HEK293 (cell line): Measurements from ENCODE around the gene MRPS31.

Source experiments
- CTCF ChIA-PET: fragments of 350-600 bp; formaldehyde crosslinking; extraction: SDS; loops from one replicate; lab custom pipeline; 2021; ENCODE audit warnings: antibody characterized with exemption; lab: Yijun Ruan, JAX
- POLR2A ChIA-PET: fragments of 300-600 bp; formaldehyde crosslinking; extraction: SDS; loops from one replicate; lab custom pipeline; 2020; ENCODE audit warnings: antibody characterized with exemption, inconsistent platforms; lab: Yijun Ruan, JAX
- H3K27ac ChIP-seq: fragments of 200-500 bp; sonication (Bioruptor generic); 2 replicates; pipeline ENCODE4 v1.5.1; 2014; ENCODE audit warnings: low read depth, low read length, control low read depth, inconsistent platforms; ENCODE audit errors: extremely low read depth
- H3K36me3 ChIP-seq, 2 experiments: fragments of 200-500 bp in 1 of 2; sonication (Bioruptor generic) in 1 of 2; 1 replicate in 1 of 2; 2 replicates in 1 of 2; pipeline ENCODE4 v1.5.1; 2014 to 2017; ENCODE audit warnings: inconsistent platforms in 2 of 2, low read length in 2 of 2; ENCODE audit not compliant: control insufficient read depth in 2 of 2, insufficient read depth in 1 of 2
- H3K4me1 ChIP-seq: fragments of 200-500 bp; sonication (Bioruptor generic); 2 replicates; pipeline ENCODE4 v1.5.1; 2014; ENCODE audit warnings: mild to moderate bottlenecking, low read length, inconsistent platforms; ENCODE audit not compliant: control insufficient read depth, insufficient read depth
- H3K4me3 ChIP-seq: 2 replicates; pipeline ENCODE4 v1.5.1; 2011; ENCODE audit warnings: low read depth, mild to moderate bottlenecking, control low read depth, low read length, moderate library complexity
- H3K9me3 ChIP-seq: fragments of 200-500 bp; sonication (Bioruptor generic); 2 replicates; pipeline ENCODE4 v1.5.1; 2014; ENCODE audit warnings: low read depth, low read length, inconsistent platforms; ENCODE audit not compliant: control insufficient read depth, insufficient read depth
- AEBP2 ChIP-seq: fragments of 450-650 bp; formaldehyde crosslinking; IDR thresholded peaks from 2 replicates; pipeline ENCODE4 v1.5.1; 2016; ENCODE audit warnings: missing biosample characterization, missing genetic modification characterization, borderline replicate concordance
- HOXA7 ChIP-seq: sonication (generic); formaldehyde crosslinking; IDR thresholded peaks from 2 replicates; pipeline ENCODE4 v1.8.1; 2022; ENCODE audit warnings: missing genetic modification reagents, borderline replicate concordance
- KLF10 ChIP-seq: fragments of 450-650 bp; IDR thresholded peaks from 2 replicates; pipeline ENCODE4 v1.5.1; 2018; ENCODE audit warnings: missing biosample characterization, mild to moderate bottlenecking, missing genetic modification characterization
- MEIS1 ChIP-seq: sonication (generic); formaldehyde crosslinking; IDR thresholded peaks from 2 replicates; pipeline ENCODE4 v1.8.1; 2022; ENCODE audit warnings: missing genetic modification reagents, mild to moderate bottlenecking, borderline replicate concordance
- PATZ1 ChIP-seq: fragments of 450-650 bp; formaldehyde crosslinking; IDR thresholded peaks from 2 replicates; pipeline ENCODE4 v1.5.1; 2016; ENCODE audit warnings: missing biosample characterization, missing genetic modification characterization
- SETDB1 ChIP-seq: IDR thresholded peaks from one replicate; pipeline ENCODE4 v1.6.1; 2017; ENCODE audit warnings: mild to moderate bottlenecking, low read length, moderate library complexity, mixed read lengths; ENCODE audit not compliant: insufficient read length
- ZBTB48 ChIP-seq: fragments of 450-650 bp; formaldehyde crosslinking; IDR thresholded peaks from 2 replicates; pipeline ENCODE4 v1.5.1; 2016; ENCODE audit warnings: missing biosample characterization, missing genetic modification characterization
- ZNF155 ChIP-seq: fragments of 450-650 bp; formaldehyde crosslinking; IDR thresholded peaks from 2 replicates; pipeline ENCODE4 v1.5.1; 2016; ENCODE audit warnings: missing biosample characterization, missing genetic modification characterization
- ZNF157 ChIP-seq: fragments of 450-650 bp; formaldehyde crosslinking; IDR thresholded peaks from 2 replicates; pipeline ENCODE4 v1.5.1; 2016; ENCODE audit warnings: missing biosample characterization, missing genetic modification characterization
- ZNF19 ChIP-seq: fragments of 450-650 bp; formaldehyde crosslinking; IDR thresholded peaks from 2 replicates; pipeline ENCODE4; 2016; ENCODE audit warnings: missing biosample characterization, missing genetic modification characterization, low read depth
- ZNF202 ChIP-seq: fragments of 450-650 bp; formaldehyde crosslinking; IDR thresholded peaks from 2 replicates; pipeline ENCODE4 v1.5.1; 2016; ENCODE audit warnings: missing biosample characterization, missing genetic modification characterization, borderline replicate concordance
- ZNF24 ChIP-seq: fragments of 450-650 bp; formaldehyde crosslinking; IDR thresholded peaks from 2 replicates; pipeline ENCODE4 v1.5.1; 2016; ENCODE audit warnings: missing biosample characterization, missing genetic modification characterization
- ZNF280D ChIP-seq: fragments of 450-650 bp; formaldehyde crosslinking; IDR thresholded peaks from 2 replicates; pipeline ENCODE4 v1.5.1; 2016; ENCODE audit warnings: missing biosample characterization, missing genetic modification characterization
- ZNF311 ChIP-seq: fragments of 450-650 bp; formaldehyde crosslinking; IDR thresholded peaks from 2 replicates; pipeline ENCODE4 v1.5.1; 2017; ENCODE audit warnings: missing biosample characterization, missing genetic modification characterization, borderline replicate concordance
- ZNF416 ChIP-seq: fragments of 450-650 bp; formaldehyde crosslinking; IDR thresholded peaks from 2 replicates; pipeline ENCODE4 v1.5.1; 2016; ENCODE audit warnings: missing biosample characterization, missing genetic modification characterization
- ZNF555 ChIP-seq: fragments of 450-650 bp; formaldehyde crosslinking; conservative IDR thresholded peaks from 2 replicates; pipeline ENCODE4 v1.5.1; 2017; ENCODE audit warnings: missing biosample characterization, mild to moderate bottlenecking, missing genetic modification characterization, inconsistent platforms
- ZNF654 ChIP-seq: fragments of 450-650 bp; formaldehyde crosslinking; IDR thresholded peaks from 2 replicates; pipeline ENCODE4 v1.5.1; 2016; ENCODE audit warnings: low read depth, missing biosample characterization, missing genetic modification characterization
- ZNF660 ChIP-seq: fragments of 450-650 bp; IDR thresholded peaks from 2 replicates; pipeline ENCODE4 v1.5.1; 2018; ENCODE audit warnings: missing biosample characterization, mild to moderate bottlenecking, missing genetic modification characterization
- ZNF670 ChIP-seq: fragments of 450-650 bp; formaldehyde crosslinking; IDR thresholded peaks from 2 replicates; pipeline ENCODE4 v1.5.1; 2016; ENCODE audit warnings: missing biosample characterization, missing genetic modification characterization, low read depth
- ZNF704 ChIP-seq: fragments of 450-650 bp; formaldehyde crosslinking; IDR thresholded peaks from 2 replicates; pipeline ENCODE4 v1.5.1; 2016; ENCODE audit warnings: missing biosample characterization, missing genetic modification characterization
- ZNF747 ChIP-seq: fragments of 450-650 bp; formaldehyde crosslinking; IDR thresholded peaks from 2 replicates; pipeline ENCODE4 v1.5.1; 2016; ENCODE audit warnings: missing biosample characterization, missing genetic modification characterization
- ZNF768 ChIP-seq: fragments of 450-650 bp; formaldehyde crosslinking; IDR thresholded peaks from 2 replicates; pipeline ENCODE4 v1.5.1; 2018; ENCODE audit warnings: missing biosample characterization, mild to moderate bottlenecking, missing genetic modification characterization

MRPS31 gene

GRCh38 chr13:40813667-40814454, 42.9 kb upstream of the MRPS31 start (continued):
- TF ChIP-seq ZNF704 (tag by site-specific recombination) (no peak), ZNF747 (tag by site-specific recombination) (no peak), ZNF670 (tag by site-specific recombination) (no peak), ZNF660 (tag by site-specific recombination) (no peak), ZNF311 (tag by site-specific recombination) (no peak), ZBTB48 (tag by site-specific recombination) (no peak)
- TF ChIP-seq, all 188 proteins: peak for 0

GRCh38 chr13:40812724-40813445, 41.9 kb upstream of the MRPS31 start:
- Histone ChIP-seq H3K9me3 (no peaks in the 10 kb centered on the region), H3K4me3 (no peak overlapping the region), H3K36me3 (peaks cover 0 to 28% of the 10 kb centered on the region in 2 experiments; a peak in 2 of 3 replicates), H3K27ac (no peak overlapping the region), H3K4me1 (no peaks in the 10 kb centered on the region)
- ChIA-PET POLR2A (no interaction called here), CTCF (interaction anchor here (0.5 kb wide), 1 partner anchor 1460 kb away, joined by 4 read pairs; no protein-coding TSS in a partner anchor)
- TF ChIP-seq ZNF654 (tag by site-specific recombination) (no peak), AEBP2 (tag by site-specific recombination) (no peak), ZNF19 (no peak), ZNF202 (tag by site-specific recombination) (no peak), ZNF768 (no peak), HOXA7 (CRISPR knock-in tag) (no peak), MEIS1 (no peak), PATZ1 (no peak), ZNF416 (tag by site-specific recombination) (no peak)

GRCh38 chr13:40812102-40812501, 41.1 kb upstream of the MRPS31 start:
- ChIA-PET CTCF (no interaction called here), POLR2A (no interaction called here)
- Histone ChIP-seq H3K4me3 (no peak overlapping the region), H3K27ac (no peak overlapping the region), H3K9me3 (no peaks in the 10 kb centered on the region), H3K36me3 (peaks cover 0 to 36% of the 10 kb centered on the region in 2 experiments; a peak in 2 of 3 replicates)
- TF ChIP-seq ZNF155 (tag by site-specific recombination), result no peak
- no peak for TF ChIP-seq ZNF555 (tag by site-specific recombination)
- no peak for TF ChIP-seq SETDB1
- no peak for TF ChIP-seq ZNF19
- no peak for TF ChIP-seq KLF10 (tag by site-specific recombination)
- TF ChIP-seq ZNF157, result no peak
- no peak for TF ChIP-seq ZNF202 (tag by site-specific recombination)
- TF ChIP-seq ZNF280D (tag by site-specific recombination), result no peak
- no peak for TF ChIP-seq ZNF24
- TF ChIP-seq ZNF704 (tag by site-specific recombination), result no peak
- TF ChIP-seq, all 188 proteins: peak for 0
- no peaks in the 10 kb centered on the region for H3K4me1 ChIP-seq
